Heart left ventricle (tissue), 13 donors: ENCODE measurements around the gene GREB1.

Experiments
- POLR2A ChIP-seq, 2 donors: fragments of 450-650 bp; IDR thresholded peaks; one replicate each; pipeline ENCODE4 v1.6.1; 2017; ENCODE audit warnings: antibody characterized with exemption in 2 of 2, mild to moderate bottlenecking in 2 of 2, moderate library complexity in 2 of 2
- TF ChIP-seq, protein P1 (sequence below), 12 donors: fragments of 200-600 bp; sonication (generic) in 4 of 12; IDR thresholded peaks; one replicate each; pipeline versions ENCODE4 v1.5.0 to v1.8.0; 2018 to 2022; ENCODE audit warnings: antibody characterized with exemption in 12 of 12, mild to moderate bottlenecking in 5 of 12
- donor health status: ischemic (EF 13 %, LVEDD 7.1; RV severe dilation, severe dysfunction).
- donor health status: DM: no; HTN: yes; CAD: no.
- donor health status: DM: no; HTN: no; CAD: no.
- donor health status: ischemic (EF 25% LVEDD 6.9; RV normal size, moderate dysfunction).
- donor health status: ischemic (EF 25% LVEDD 5.7; RV mildly dilated, moderate dysfunction).
- donor health status: ischemic (EF 35%, LVEDD 5.7; RV mildly dilated, moderate dysfunction).
- donor health status: nonischemic (EF 11% LVEDD 7.7; RV severe dilation, severe dysfunction).
- donor health status: DM: yes; HTN: yes; CAD: no.
- donor health status: PGD.
- donor health status: ischemic (EF 29% LVEDD 5.4; RV normal size, mild dysfunction).
- donor health status: nonischemic (EF 23%, LVEDD 6.1; RV moderate dilation, normal function).

DNA sequence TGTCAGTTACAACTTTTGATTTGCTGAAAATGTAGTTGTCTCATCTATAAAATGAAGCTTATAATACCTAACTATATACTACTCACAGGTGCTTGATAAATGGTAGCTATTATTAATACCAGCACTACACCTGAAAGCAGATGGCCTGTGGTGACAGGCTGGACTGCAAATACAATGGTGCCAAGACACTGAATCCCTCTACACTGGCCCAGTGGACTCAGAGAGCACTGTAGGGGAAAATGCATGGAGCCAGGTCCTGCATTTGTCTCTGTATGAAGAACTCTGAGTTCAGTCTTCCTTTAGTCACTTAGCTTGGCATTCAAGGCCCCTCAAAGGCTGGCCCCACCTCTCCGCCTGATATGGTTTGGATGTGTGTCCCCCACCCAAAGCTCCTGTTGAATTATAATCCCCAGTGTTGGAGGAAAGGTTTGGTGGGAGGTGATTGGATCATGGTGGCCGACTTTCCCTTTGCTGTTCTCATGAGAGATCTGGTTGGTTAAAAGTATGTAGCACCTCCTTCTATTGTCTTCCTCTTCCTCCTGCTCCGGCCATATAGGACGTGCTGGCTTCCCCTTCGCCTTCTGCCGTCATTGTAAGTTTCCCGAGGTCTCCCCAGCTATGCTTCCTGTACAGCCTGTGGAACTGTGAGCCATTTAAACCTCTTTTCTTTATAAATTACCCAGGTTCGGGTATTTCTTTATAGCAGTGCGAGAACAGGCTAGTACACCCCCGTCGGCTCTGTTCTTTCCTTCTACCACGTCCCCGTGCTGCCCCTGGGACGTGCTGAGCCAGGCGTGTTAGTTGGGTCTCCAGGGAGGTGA, 147.3 kb downstream of the GREB1 start:
- TF ChIP-seq, protein P1, sequence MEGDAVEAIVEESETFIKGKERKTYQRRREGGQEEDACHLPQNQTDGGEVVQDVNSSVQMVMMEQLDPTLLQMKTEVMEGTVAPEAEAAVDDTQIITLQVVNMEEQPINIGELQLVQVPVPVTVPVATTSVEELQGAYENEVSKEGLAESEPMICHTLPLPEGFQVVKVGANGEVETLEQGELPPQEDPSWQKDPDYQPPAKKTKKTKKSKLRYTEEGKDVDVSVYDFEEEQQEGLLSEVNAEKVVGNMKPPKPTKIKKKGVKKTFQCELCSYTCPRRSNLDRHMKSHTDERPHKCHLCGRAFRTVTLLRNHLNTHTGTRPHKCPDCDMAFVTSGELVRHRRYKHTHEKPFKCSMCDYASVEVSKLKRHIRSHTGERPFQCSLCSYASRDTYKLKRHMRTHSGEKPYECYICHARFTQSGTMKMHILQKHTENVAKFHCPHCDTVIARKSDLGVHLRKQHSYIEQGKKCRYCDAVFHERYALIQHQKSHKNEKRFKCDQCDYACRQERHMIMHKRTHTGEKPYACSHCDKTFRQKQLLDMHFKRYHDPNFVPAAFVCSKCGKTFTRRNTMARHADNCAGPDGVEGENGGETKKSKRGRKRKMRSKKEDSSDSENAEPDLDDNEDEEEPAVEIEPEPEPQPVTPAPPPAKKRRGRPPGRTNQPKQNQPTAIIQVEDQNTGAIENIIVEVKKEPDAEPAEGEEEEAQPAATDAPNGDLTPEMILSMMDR (IDR thresholded peaks at IDR 0.05) = no peak
- TF ChIP-seq POLR2A (IDR thresholded peaks at IDR 0.05) = no peak
